ENCODE results near the gene ZNF575. TPM values are rescaled to one million over a fixed set of nuclear protein-coding genes. Genes with fewer than 3 reads are reported as not detected.
A peak's percentile ranks its signal among the peaks of the same experiment; 100 is the strongest.

Gene ZNF575
- total RNA-seq, 1 experiment from 2014 or later: 2.8 TPM

- intact Hi-C loops (cut with micrococcal nuclease; ENCODE audit: unreplicated experiment): no loop called here
- Mint-ChIP-seq H3K27ac (ENCODE audit: unreplicated experiment) (no peak overlapping the region), H3K9me3 (ENCODE audit: low read depth, unreplicated experiment) (no peaks in the 10 kb centered on the region), H3K36me3 (ENCODE audit: insufficient read depth, unreplicated experiment) (peaks cover 30% of the 10 kb centered on the region), H3K4me1 (ENCODE audit: low read depth, unreplicated experiment) (no peaks in the 10 kb centered on the region), H3K27me3 (ENCODE audit: unreplicated experiment) (no peaks in the 10 kb centered on the region), H3K4me3 (ENCODE audit: low read depth, unreplicated experiment) (no peak overlapping the region)
- no peak for DNase-seq
- no peak for TF ChIP-seq CTCF (IDR thresholded peaks at IDR 0.05; ENCODE audit: unreplicated experiment)
- CTCF ChIA-PET: no interaction called here
- BruUV-seq (replicated peaks): no TSS peak
Measured at GRCh38 chr19:43551399-43552197, 18.6 kb downstream of the ZNF575 start.

GRCh38 chr19:43552198-43552450, 19.1 kb downstream of the ZNF575 start:
- H3K4me1 Mint-ChIP-seq (ENCODE audit: low read depth, unreplicated experiment): no peaks in the 10 kb centered on the region
- no peak for DNase-seq
- no peak for TF ChIP-seq CTCF (IDR thresholded peaks at IDR 0.05; ENCODE audit: unreplicated experiment)
- H3K9me3 Mint-ChIP-seq (ENCODE audit: low read depth, unreplicated experiment): no peaks in the 10 kb centered on the region
- no peaks in the 10 kb centered on the region for H3K27me3 Mint-ChIP-seq (ENCODE audit: unreplicated experiment)
- CTCF ChIA-PET: no interaction called here
- H3K27ac Mint-ChIP-seq (ENCODE audit: unreplicated experiment): no peak overlapping the region
- peaks cover 33% of the 10 kb centered on the region for H3K36me3 Mint-ChIP-seq (ENCODE audit: insufficient read depth, unreplicated experiment)
- intact Hi-C loops (cut with micrococcal nuclease; ENCODE audit: unreplicated experiment): no loop called here
- no peak overlapping the region for H3K4me3 Mint-ChIP-seq (ENCODE audit: low read depth, unreplicated experiment)
- no TSS peak for BruUV-seq (replicated peaks)

- H3K36me3 Mint-ChIP-seq (ENCODE audit: insufficient read depth, unreplicated experiment): peaks cover 31% of the 10 kb centered on the region
- intact Hi-C loops (cut with micrococcal nuclease; ENCODE audit: unreplicated experiment): no loop called here
- no peak overlapping the region for H3K4me3 Mint-ChIP-seq (ENCODE audit: low read depth, unreplicated experiment)
- no peaks in the 10 kb centered on the region for H3K9me3 Mint-ChIP-seq (ENCODE audit: low read depth, unreplicated experiment)
- H3K27me3 Mint-ChIP-seq (ENCODE audit: unreplicated experiment): no peaks in the 10 kb centered on the region
- DNase-seq: no peak
- TSS peak; percentile 24 for BruUV-seq (replicated peaks)
- H3K27ac Mint-ChIP-seq (ENCODE audit: unreplicated experiment): no peak overlapping the region
- CTCF ChIA-PET: no interaction called here
- TF ChIP-seq CTCF (IDR thresholded peaks at IDR 0.05; ENCODE audit: unreplicated experiment): no peak
- H3K4me1 Mint-ChIP-seq (ENCODE audit: low read depth, unreplicated experiment): no peaks in the 10 kb centered on the region
Measured at GRCh38 chr19:43552616-43553015, 19.6 kb downstream of the ZNF575 start.

GRCh38 chr19:43553656-43554055, 20.7 kb downstream of the ZNF575 start:
- intact Hi-C loops (cut with micrococcal nuclease; ENCODE audit: unreplicated experiment): no loop called here
- H3K4me1 Mint-ChIP-seq (ENCODE audit: low read depth, unreplicated experiment): no peaks in the 10 kb centered on the region
- TF ChIP-seq CTCF (IDR thresholded peaks at IDR 0.05; ENCODE audit: unreplicated experiment): no peak
- no peak for DNase-seq
- H3K4me3 Mint-ChIP-seq (ENCODE audit: low read depth, unreplicated experiment): no peak overlapping the region
- no peaks in the 10 kb centered on the region for H3K9me3 Mint-ChIP-seq (ENCODE audit: low read depth, unreplicated experiment)
- CTCF ChIA-PET: no interaction called here
- peaks cover 30% of the 10 kb centered on the region for H3K36me3 Mint-ChIP-seq (ENCODE audit: insufficient read depth, unreplicated experiment)
- H3K27me3 Mint-ChIP-seq (ENCODE audit: unreplicated experiment): no peaks in the 10 kb centered on the region
- no TSS peak for BruUV-seq (replicated peaks)
- no peak overlapping the region for H3K27ac Mint-ChIP-seq (ENCODE audit: unreplicated experiment)

All from Calu3 (cell line).